Cardiac ventricle fibroblast (primary cell): ENCODE results near the gene PUSL1. TPM values are rescaled to one million over a fixed set of nuclear protein-coding genes. Genes with fewer than 3 reads are reported as not detected.

Experiments used
- total RNA-seq: library from RNA; depleted of rRNA; stranded (reverse); fragments of >200 nt; gene quantifications from 2 replicates; pipeline ENCODE4 v1.2.3, GENCODE V29; 2015

PUSL1 gene
- total RNA-seq = 32.4 and 33.3 TPM in 2 replicates

GRCh38 chr1:1307923-1308755 lies at the start of gene PUSL1, which contains the start of gene ACAP3:
TSS of gene PUSL1 (plus strand) at chr1:1308597. CDS start at chr1:1308644, 47 bp downstream.
TSS of gene ACAP3 (minus strand) at chr1:1307930. CDS start at chr1:1307815, 115 bp downstream.

GRCh38 chr1:1273512-1274298 lies 34.7 kb upstream of the PUSL1 start, which contains the start of gene UBE2J2:
TSS of gene UBE2J2 (minus strand) at chr1:1273854. CDS start at chr1:1267992, 5,862 bp downstream.

GRCh38 chr1:1324524-1325287 lies 16.3 kb downstream of the PUSL1 start, which contains the start of the genes CPTP and INTS11:
TSS of gene CPTP (plus strand) at chr1:1324802. CDS start at chr1:1326911, 2,109 bp downstream.
TSS of gene INTS11 (minus strand) at chr1:1324660. CDS start at chr1:1324608, 52 bp downstream.

GRCh38 chr1:1331068-1331965 lies 22.9 kb downstream of the PUSL1 start, which contains the start of gene TAS1R3:
TSS of gene TAS1R3 (plus strand) at chr1:1331280. CDS start at chr1:1331346, 66 bp downstream.

GRCh38 chr1:1349256-1350012 lies 41.0 kb downstream of the PUSL1 start, which contains the start of gene DVL1:
TSS of gene DVL1 (minus strand) at chr1:1349418. CDS start at chr1:1349065, 353 bp downstream.

GRCh38 chr1:1358433-1359271 lies 50.3 kb downstream of the PUSL1 start, which contains the start of gene MXRA8:
TSS of gene MXRA8 (minus strand) at chr1:1358555. CDS start at chr1:1358504, 51 bp downstream.

Other genes with a start within 250 kb of the PUSL1 start
- gene RNF223, start 234.3 kb upstream of the PUSL1 start, total RNA-seq = not detected in 2 replicates
- gene C1orf159, start 192.5 kb upstream of the PUSL1 start, total RNA-seq = 5.5 and 11.3 TPM in 2 replicates
- gene TTLL10, start 134.7 kb upstream of the PUSL1 start, total RNA-seq = not detected in 2 replicates
- 4.1 TPM in 1 of 2 replicates, not detected in the other for gene TNFRSF18, start 102.0 kb upstream of the PUSL1 start, total RNA-seq
- 3.3 and 5.9 TPM in 2 replicates for gene TNFRSF4, start 94.4 kb upstream of the PUSL1 start, total RNA-seq
- gene SDF4, start 76.6 kb upstream of the PUSL1 start, total RNA-seq = 201 and 230 TPM in 2 replicates
- gene B3GALT6, start 76.4 kb upstream of the PUSL1 start, total RNA-seq = 32.1 and 35.6 TPM in 2 replicates
- gene C1QTNF12, start 61.9 kb upstream of the PUSL1 start, total RNA-seq = 0.25 and 0.93 TPM in 2 replicates
- 37.2 and 39.1 TPM in 2 replicates for gene UBE2J2, start 34.7 kb upstream of the PUSL1 start, total RNA-seq
- 0.44 and 1.2 TPM in 2 replicates for gene SCNN1D, start 28.2 kb upstream of the PUSL1 start, total RNA-seq
- gene ACAP3, start 667 bp upstream of the PUSL1 start, total RNA-seq = 24.8 and 30.2 TPM in 2 replicates
- 55.9 and 57.5 TPM in 2 replicates for gene INTS11, start 16.1 kb downstream of the PUSL1 start, total RNA-seq
- gene CPTP, start 16.2 kb downstream of the PUSL1 start, total RNA-seq = 23.7 and 25.1 TPM in 2 replicates
- 0.06 TPM in 1 of 2 replicates, not detected in the other for gene TAS1R3, start 22.7 kb downstream of the PUSL1 start, total RNA-seq
- gene DVL1, start 40.8 kb downstream of the PUSL1 start, total RNA-seq = 34.1 and 38.3 TPM in 2 replicates
- 630 and 641 TPM in 2 replicates for gene MXRA8, start 50.0 kb downstream of the PUSL1 start, total RNA-seq
- 105 and 109 TPM in 2 replicates for gene AURKAIP1, start 66.6 kb downstream of the PUSL1 start, total RNA-seq
- gene CCNL2, start 90.7 kb downstream of the PUSL1 start, total RNA-seq = 119 and 121 TPM in 2 replicates
- 91.9 and 98.0 TPM in 2 replicates for gene MRPL20, start 98.7 kb downstream of the PUSL1 start, total RNA-seq
- 0.20 and 1.00 TPM in 2 replicates for gene ANKRD65, start 112.7 kb downstream of the PUSL1 start, total RNA-seq
- 6.9 and 14.0 TPM in 2 replicates for gene VWA1, start 127.1 kb downstream of the PUSL1 start, total RNA-seq
- not detected in 2 replicates for gene ATAD3C, start 141.1 kb downstream of the PUSL1 start, total RNA-seq
- 8.6 and 9.3 TPM in 2 replicates for gene ATAD3B, start 163.2 kb downstream of the PUSL1 start, total RNA-seq
- 19.9 and 27.5 TPM in 2 replicates for gene ATAD3A, start 203.6 kb downstream of the PUSL1 start, total RNA-seq
- gene TMEM240, start 232.0 kb downstream of the PUSL1 start, total RNA-seq = 1.2 and 5.8 TPM in 2 replicates